Adrenal gland (tissue), 5 donors: Measurements from ENCODE around the gene TRAF6.

ENCODE experiments used
- POLR2A ChIP-seq, 2 donors: fragments of 450-650 bp; IDR thresholded peaks; one replicate each; pipeline ENCODE4 v1.6.1; 2017; ENCODE audit warnings: antibody characterized with exemption in 2 of 2, mild to moderate bottlenecking in 2 of 2, moderate library complexity in 1 of 2
- TF ChIP-seq, protein P1 (sequence below), 6 experiments: fragments of 450-650 bp in 4 of 6; fragments of 200-600 bp in 2 of 6; sonication (generic) in 1 of 6; IDR thresholded peaks; 1 replicate in 5 of 6; 2 replicates in 1 of 6; pipeline versions ENCODE4 v1.5.1 to v1.8.0; 2016 to 2021; ENCODE audit warnings: antibody characterized with exemption in 6 of 6, mild to moderate bottlenecking in 2 of 6, moderate library complexity in 1 of 6
- donor health status: DM: no; HTN: no; CAD: no.

- TF ChIP-seq, protein P1, sequence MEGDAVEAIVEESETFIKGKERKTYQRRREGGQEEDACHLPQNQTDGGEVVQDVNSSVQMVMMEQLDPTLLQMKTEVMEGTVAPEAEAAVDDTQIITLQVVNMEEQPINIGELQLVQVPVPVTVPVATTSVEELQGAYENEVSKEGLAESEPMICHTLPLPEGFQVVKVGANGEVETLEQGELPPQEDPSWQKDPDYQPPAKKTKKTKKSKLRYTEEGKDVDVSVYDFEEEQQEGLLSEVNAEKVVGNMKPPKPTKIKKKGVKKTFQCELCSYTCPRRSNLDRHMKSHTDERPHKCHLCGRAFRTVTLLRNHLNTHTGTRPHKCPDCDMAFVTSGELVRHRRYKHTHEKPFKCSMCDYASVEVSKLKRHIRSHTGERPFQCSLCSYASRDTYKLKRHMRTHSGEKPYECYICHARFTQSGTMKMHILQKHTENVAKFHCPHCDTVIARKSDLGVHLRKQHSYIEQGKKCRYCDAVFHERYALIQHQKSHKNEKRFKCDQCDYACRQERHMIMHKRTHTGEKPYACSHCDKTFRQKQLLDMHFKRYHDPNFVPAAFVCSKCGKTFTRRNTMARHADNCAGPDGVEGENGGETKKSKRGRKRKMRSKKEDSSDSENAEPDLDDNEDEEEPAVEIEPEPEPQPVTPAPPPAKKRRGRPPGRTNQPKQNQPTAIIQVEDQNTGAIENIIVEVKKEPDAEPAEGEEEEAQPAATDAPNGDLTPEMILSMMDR (IDR thresholded peaks at IDR 0.05), result no peak
- TF ChIP-seq POLR2A (IDR thresholded peaks at IDR 0.05), result no peak
Observed at GRCh38 chr11:36530840-36531239, 20.8 kb upstream of the TRAF6 start.
